Suprapubic skin (tissue), 4 donors: ENCODE results near the gene IL31.

Source experiments
- CTCF ChIP-seq, 2 donors: fragments of 200-600 bp in 1 of 2; fragments of 450-650 bp in 1 of 2; sonication (generic) in 1 of 2; IDR thresholded peaks; one replicate each; pipeline ENCODE4 v1.5.1; 2016 to 2019; ENCODE audit warnings: antibody characterized with exemption in 2 of 2, mild to moderate bottlenecking in 1 of 2, moderate library complexity in 1 of 2
- EP300 ChIP-seq: sonication (generic); formaldehyde crosslinking; IDR thresholded peaks from one replicate; pipeline ENCODE4 v1.6.1; 2017; ENCODE audit warnings: antibody characterized with exemption
- POLR2AphosphoS5 ChIP-seq, 3 donors: sonication (generic); formaldehyde crosslinking; IDR thresholded peaks; one replicate each; pipeline ENCODE4 v1.6.1; 2017; ENCODE audit warnings: antibody characterized with exemption in 3 of 3

DNA sequence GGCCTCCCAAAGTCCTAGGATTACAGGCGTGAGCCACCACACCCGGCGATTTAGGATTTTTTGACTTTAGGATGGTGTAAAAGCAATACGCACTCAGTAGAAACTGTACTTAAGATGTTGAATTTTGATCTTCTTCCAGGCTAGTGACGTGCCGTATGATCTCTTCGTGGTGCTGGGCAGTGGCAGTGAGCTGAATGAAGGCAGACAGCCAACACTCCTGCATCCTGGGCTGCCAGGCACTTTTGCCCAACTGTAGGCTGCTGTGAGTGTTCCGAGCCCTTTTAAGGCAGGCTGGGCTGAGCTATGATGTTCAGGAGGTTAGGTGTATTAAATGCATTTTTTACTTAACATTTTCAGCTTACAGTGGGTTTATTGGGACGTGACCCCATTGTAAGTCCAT, 21.3 kb downstream of the IL31 start:
- TF ChIP-seq CTCF (IDR thresholded peaks at IDR 0.05) (no peak), POLR2AphosphoS5 (IDR thresholded peaks at IDR 0.05) (no peak), EP300 (no peak)
